Measurements from ENCODE around the gene IMPG2.
"Not testable (repeated sequence)": the region's sequence is repeated elsewhere in the genome, so short reads cannot be mapped to it uniquely, and the experiment has no call there.

The IMPG2 gene

GRCh38 chr3:101320475-101320874 lies at the start of gene IMPG2:
Gene IMPG2, minus strand, starts transcription at chr3:101320575. Its CDS starts 203 bp downstream, at chr3:101320372.
- no peak for DNase-seq

DNA sequence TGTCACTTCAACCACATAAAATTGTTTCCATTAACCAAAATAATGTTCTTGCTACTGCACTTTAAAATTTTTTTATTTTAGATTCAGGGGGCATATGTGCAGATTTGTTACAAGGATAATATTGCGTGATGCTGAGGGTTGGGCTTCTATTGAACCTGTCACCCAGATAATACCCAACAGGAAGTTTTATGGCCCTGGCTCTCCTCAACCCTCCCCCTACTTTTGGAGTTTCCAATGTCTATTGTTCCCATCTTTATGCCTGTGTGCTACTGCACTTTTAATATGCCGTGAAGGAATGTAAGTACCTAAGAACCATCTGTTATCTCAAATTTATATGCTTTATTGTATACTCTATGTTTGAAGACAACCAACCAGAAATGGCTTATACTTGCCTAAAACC lies 42.0 kb upstream of the IMPG2 start:
- DNase-seq: no peak

GRCh38 chr3:101351829-101352228 lies 31.5 kb upstream of the IMPG2 start:
- no peak for DNase-seq

DNA sequence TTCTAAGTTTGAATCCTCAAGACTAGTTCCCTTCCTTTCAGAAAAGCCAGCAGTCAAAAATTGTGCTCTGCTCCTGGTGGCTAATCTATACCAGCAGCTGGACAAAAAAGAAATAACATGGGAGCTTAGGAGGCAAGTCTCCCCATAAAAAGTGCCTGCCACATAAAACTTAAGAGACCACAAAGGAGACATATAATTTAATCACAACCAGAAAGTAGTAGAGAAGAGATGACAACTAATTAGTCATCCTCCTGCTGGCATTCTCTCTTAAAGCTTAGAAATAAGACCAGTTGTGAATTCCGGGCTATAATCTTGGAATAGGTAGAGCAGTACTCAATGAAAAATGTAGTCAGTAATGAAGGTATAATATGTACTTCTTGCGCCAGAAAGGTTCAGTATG lies 20.2 kb upstream of the IMPG2 start:
- no peak for DNase-seq

DNA sequence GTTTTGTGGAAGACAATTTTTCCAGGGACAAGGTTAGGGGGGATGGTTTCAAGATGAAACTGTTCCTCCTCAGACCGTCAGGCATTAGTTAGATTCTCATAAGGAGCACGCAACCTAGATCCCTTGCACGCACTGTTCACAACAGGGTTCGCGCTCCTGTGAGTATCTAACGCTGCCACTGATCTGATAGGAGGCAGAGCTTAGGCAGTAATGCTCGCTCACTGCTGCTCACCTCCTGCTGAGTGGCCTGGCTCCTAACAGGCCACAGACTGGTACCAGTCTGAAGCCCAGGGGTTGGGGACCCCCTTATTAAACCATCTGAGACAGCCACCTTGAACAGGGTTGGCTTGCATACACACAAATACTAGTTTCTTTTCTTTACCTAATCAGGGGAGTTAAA lies 13.5 kb upstream of the IMPG2 start:
- DNase-seq: no peak

- DNase-seq: no peak
Measured at GRCh38 chr3:101329016-101329673, 8.8 kb upstream of the IMPG2 start.

GRCh38 chr3:101325393-101326134 lies 5.2 kb upstream of the IMPG2 start:
- DNase-seq: no peak

DNA sequence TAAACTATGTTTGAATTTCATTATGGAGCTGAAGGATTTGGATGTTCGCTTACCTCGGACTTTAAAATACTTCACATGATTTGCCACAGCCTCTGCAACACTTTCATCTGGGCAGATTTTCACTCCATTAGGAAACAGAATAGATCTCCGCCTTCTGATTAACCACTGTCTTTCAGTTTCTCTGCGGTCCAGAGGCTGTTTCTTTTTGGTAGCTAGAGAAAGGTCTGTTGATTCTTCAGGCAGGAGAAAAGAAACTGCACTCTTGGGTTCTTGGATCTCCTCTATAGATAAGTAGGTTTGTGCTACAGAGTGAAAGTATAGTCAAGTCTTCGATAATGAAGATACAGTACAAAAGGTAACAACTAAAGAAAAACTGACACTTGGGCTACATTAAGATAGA lies 844 bp downstream of the IMPG2 start:
- DNase-seq: no peak

GRCh38 chr3:101312545-101312944 lies 7.8 kb downstream of the IMPG2 start:
- no peak for DNase-seq

DNA sequence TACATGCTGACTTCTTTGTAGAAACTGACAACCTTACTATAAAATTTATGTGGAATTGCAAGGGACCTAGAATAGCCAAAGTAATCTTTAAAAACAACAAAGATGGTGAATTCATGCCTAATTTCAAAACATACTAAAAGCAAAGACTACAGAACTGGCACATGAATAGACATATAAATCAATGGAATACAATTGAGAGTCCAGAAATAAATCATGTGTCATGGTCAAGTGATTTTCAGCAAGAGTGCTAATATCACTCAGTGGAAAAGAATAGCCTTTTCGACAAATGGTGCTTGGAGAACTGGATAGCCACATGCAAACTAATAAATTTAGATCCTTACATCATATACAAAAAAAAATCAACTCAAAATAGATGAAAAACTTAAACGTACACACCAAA lies 8.7 kb downstream of the IMPG2 start:
- DNase-seq: no peak

DNA sequence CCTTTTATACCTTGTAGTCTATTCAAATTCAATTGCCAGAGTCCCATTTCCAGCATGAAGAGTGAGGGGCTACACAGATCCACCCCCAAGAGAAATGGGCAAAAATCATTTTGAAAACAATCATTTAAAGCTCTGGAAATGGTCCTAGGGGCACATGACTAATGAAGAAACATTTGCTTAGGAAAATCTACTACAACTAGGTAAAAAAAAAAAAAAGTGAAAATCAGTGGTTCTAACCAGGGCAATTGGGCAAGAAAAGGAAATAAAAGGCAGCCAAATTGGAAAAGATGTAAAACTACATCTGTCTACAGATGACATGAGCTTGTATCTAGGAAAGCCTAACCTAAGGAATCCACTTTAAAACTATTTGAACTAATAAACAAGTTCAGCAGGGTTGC lies 9.4 kb downstream of the IMPG2 start:
- no peak for DNase-seq

GRCh38 chr3:101308147-101308772 lies 12.1 kb downstream of the IMPG2 start:
- not testable (repeated sequence) for DNase-seq

DNA sequence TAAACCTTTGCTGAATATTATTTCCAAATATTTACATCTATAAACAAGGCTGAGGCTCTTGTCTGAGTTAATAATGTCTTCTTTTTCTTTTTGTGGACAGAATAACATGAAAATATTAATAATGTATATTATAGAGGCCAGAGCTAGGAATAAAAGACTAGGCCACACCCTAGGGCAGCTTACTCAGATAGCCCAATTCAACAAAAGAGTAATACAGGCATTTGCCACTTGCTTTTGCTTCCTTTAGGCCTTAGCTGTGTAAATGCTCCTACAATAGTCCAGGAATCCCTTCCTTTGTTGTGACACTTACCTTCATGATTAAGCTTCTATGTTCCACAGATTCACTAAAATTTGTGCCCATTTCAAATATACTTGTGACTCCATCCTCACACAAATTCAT lies 16.5 kb downstream of the IMPG2 start:
- no peak for DNase-seq

- DNase-seq: no peak
Measured at GRCh38 chr3:101303089-101303731, 17.2 kb downstream of the IMPG2 start.

DNA sequence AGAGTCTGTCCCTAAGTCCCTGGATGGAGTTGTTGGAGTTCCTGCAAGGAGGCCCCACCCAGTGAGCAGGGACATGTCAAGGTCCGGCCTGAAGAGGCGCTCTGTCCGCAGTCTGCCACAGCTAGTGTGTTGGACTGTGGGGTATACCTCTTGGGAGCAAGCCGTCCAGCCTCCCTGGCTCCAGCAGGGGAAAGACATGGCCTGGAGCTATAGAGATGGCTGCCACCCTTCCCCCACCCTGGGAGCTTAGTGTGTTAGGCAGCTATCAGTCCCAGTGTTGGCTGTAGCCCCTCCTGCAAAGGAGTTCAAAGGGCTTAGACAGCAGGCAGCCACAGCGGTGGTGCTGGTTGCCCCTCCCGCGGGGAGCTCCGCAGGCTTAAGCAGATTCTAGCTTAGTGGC lies 20.3 kb downstream of the IMPG2 start:
- DNase-seq: no peak

DNA sequence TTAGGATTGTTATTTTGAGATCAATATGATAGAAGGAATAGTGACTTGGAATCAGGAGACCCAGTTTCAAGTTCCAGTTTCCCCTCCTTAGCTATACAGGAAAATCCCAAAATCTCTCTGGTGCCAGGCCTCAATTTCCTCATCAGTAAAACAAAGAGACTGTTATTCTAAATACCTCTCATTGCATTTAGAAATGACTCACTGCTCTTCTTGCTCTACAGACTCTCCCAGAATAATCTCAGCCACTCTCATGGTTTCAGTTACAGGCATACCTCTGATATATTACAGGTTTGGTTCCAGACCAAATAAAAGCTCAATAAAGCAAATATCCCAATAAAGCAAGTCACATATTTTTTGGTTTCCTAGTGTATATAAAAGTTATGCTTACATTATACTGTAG lies 28.3 kb downstream of the IMPG2 start:
- no peak for DNase-seq

DNA sequence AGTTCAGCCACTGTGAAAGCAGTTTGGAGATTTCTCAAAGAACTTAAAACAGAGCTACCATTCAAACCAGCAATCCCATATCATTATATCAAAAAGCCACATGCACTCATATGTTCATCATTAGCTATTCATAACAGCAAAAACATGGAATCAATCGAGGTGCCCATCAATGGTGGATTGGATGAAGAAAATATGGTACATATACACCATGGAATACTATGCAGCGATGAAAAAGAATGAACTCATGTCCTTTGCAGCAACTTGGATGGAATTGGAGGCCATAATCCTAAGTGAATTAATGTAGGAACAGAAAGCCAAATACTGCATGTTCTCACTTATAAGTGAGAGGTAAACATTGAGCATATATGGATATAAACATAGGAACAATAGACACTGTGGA lies 32.1 kb downstream of the IMPG2 start:
- no peak for DNase-seq

- no peak for DNase-seq
Measured at GRCh38 chr3:101284757-101285156, 35.6 kb downstream of the IMPG2 start.

DNA sequence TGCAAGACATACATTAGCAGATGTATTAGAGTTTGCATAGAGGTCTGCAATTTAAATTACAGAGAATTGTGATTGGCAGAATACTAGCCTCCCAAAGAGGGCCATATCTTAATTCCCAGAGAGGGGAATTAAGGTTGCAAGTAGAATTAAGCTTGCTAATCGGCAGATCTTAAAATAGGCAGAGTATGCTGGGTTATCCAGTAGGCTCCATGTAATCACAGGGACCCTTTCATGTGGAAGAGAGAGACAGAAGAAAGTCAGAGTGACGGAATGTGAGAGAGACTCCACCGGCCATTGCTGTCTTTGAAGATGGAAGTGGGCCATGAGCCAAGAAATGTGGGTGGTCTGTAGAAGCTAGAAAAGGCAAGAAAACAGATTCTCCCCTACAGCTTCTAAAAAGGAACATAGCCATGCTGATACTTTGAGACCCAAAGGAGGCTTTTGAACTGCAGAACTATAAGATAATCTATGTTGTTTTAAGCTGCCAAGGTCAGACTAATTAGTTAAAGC lies 38.8 kb downstream of the IMPG2 start:
- DNase-seq: no peak

- no peak for DNase-seq
Measured at GRCh38 chr3:101279765-101280385, 40.5 kb downstream of the IMPG2 start.

- no peak for DNase-seq
Measured at GRCh38 chr3:101279162-101279561, 41.2 kb downstream of the IMPG2 start.

GRCh38 chr3:101278727-101279126 lies 41.6 kb downstream of the IMPG2 start:
- DNase-seq: no peak

- DNase-seq: no peak
Measured at GRCh38 chr3:101273608-101274007, 46.8 kb downstream of the IMPG2 start.

Measured in NCI-H1930 (cell line).